ENCODE data around the gene ANKLE1. TPM values are rescaled to one million over a fixed set of nuclear protein-coding genes. Genes with fewer than 3 reads are reported as not detected.
A peak's percentile ranks its signal among the peaks of the same experiment; 100 is the strongest.
"Not testable (repeated sequence)": the region's sequence is repeated elsewhere in the genome, so short reads cannot be mapped to it uniquely, and the experiment has no call there.

Gene ANKLE1
- total and polyA plus RNA-seq, 9 donors, result 0.44 to 1.5 (median 1.0) TPM

GRCh38 chr19:17285415-17286135 lies 3.9 kb downstream of the ANKLE1 start:
- Histone ChIP-seq H3K4me1 (ENCODE audit: control insufficient read depth, insufficient read depth, low read length) (peaks cover 17% of the 10 kb centered on the region), H3K4me3 (ENCODE audit: low read length) (no peak overlapping the region), H3K27ac (ENCODE audit: low read length) (no peak overlapping the region), H3K36me3 (ENCODE audit: control insufficient read depth, insufficient read depth, low read length) (no peaks in the 10 kb centered on the region), H3K27me3 (ENCODE audit: control insufficient read depth, insufficient read depth, low read length) (peaks cover 15% of the 10 kb centered on the region), H3K9me3 (replicated peaks; ENCODE audit: control insufficient read depth, low read depth, low read length) (no peaks in the 10 kb centered on the region)
- WGBS (ENCODE audit: insufficient coverage), result 96% methylated on average over 12 of the region's 18 CpGs
- no peak for DNase-seq

GRCh38 chr19:17286263-17286662 lies 4.6 kb downstream of the ANKLE1 start:
- no peak for DNase-seq
- Histone ChIP-seq H3K4me3 (ENCODE audit: low read length) (no peak overlapping the region), H3K36me3 (ENCODE audit: control insufficient read depth, insufficient read depth, low read length) (no peaks in the 10 kb centered on the region), H3K27ac (ENCODE audit: low read length) (no peak overlapping the region), H3K9me3 (replicated peaks; ENCODE audit: control insufficient read depth, low read depth, low read length) (no peaks in the 10 kb centered on the region), H3K4me1 (ENCODE audit: control insufficient read depth, insufficient read depth, low read length) (peaks cover 17% of the 10 kb centered on the region), H3K27me3 (ENCODE audit: control insufficient read depth, insufficient read depth, low read length) (peaks cover 13% of the 10 kb centered on the region)
- 91% methylated on average over 10 of the region's 11 CpGs for WGBS (ENCODE audit: insufficient coverage)

GRCh38 chr19:17286752-17287151 lies 5.1 kb downstream of the ANKLE1 start:
- peaks cover 9% of the 10 kb centered on the region for H3K27me3 ChIP-seq (ENCODE audit: control insufficient read depth, insufficient read depth, low read length)

GRCh38 chr19:17289489-17289888 lies 7.8 kb downstream of the ANKLE1 start:
- no peaks in the 10 kb centered on the region for H3K9me3 ChIP-seq (replicated peaks; ENCODE audit: control insufficient read depth, low read depth, low read length)
- H3K4me3 ChIP-seq (ENCODE audit: low read length), result no peak overlapping the region
- H3K36me3 ChIP-seq (ENCODE audit: control insufficient read depth, insufficient read depth, low read length), result peaks cover 7% of the 10 kb centered on the region
- H3K27me3 ChIP-seq (ENCODE audit: control insufficient read depth, insufficient read depth, low read length), result no peaks in the 10 kb centered on the region
- H3K4me1 ChIP-seq (ENCODE audit: control insufficient read depth, insufficient read depth, low read length), result peaks cover 14% of the 10 kb centered on the region
- WGBS (ENCODE audit: insufficient coverage), result 6% methylated on average over 5 of the region's 22 CpGs
- DNase-seq, result peak; percentile 77
- H3K27ac ChIP-seq (ENCODE audit: low read length), result no peak overlapping the region

More at GRCh38 chr19:17286752-17287151, 5.1 kb downstream of the ANKLE1 start:
- H3K36me3 ChIP-seq (ENCODE audit: control insufficient read depth, insufficient read depth, low read length), result peaks cover 2% of the 10 kb centered on the region
- no peaks in the 10 kb centered on the region for H3K9me3 ChIP-seq (replicated peaks; ENCODE audit: control insufficient read depth, low read depth, low read length)
- DNase-seq, result no peak
- no peak overlapping the region for H3K27ac ChIP-seq (ENCODE audit: low read length)
- WGBS (ENCODE audit: insufficient coverage), result 83% methylated on average over 9 of the region's 9 CpGs
- peaks cover 14% of the 10 kb centered on the region for H3K4me1 ChIP-seq (ENCODE audit: control insufficient read depth, insufficient read depth, low read length)
- H3K4me3 ChIP-seq (ENCODE audit: low read length), result no peak overlapping the region

- Histone ChIP-seq H3K4me1 (ENCODE audit: control insufficient read depth, insufficient read depth, low read length) (peaks cover 14% of the 10 kb centered on the region), H3K9me3 (replicated peaks; ENCODE audit: control insufficient read depth, low read depth, low read length) (no peaks in the 10 kb centered on the region), H3K27ac (ENCODE audit: low read length) (peak overlapping the region; percentile 55), H3K4me3 (ENCODE audit: low read length) (peak overlapping the region; percentile 49), H3K27me3 (ENCODE audit: control insufficient read depth, insufficient read depth, low read length) (no peaks in the 10 kb centered on the region), H3K36me3 (ENCODE audit: control insufficient read depth, insufficient read depth, low read length) (peaks cover 11% of the 10 kb centered on the region)
- 6% methylated on average over 31 of the region's 46 CpGs for WGBS (ENCODE audit: insufficient coverage)
- DNase-seq, result peak; percentile 92
Observed at GRCh38 chr19:17292301-17293074, 10.8 kb downstream of the ANKLE1 start.

GRCh38 chr19:17293605-17294004 lies 11.9 kb downstream of the ANKLE1 start:
- H3K9me3 ChIP-seq (replicated peaks; ENCODE audit: control insufficient read depth, low read depth, low read length), result peaks cover 2% of the 10 kb centered on the region
- WGBS (ENCODE audit: insufficient coverage), result 85% methylated on average over 13 of the region's 14 CpGs
- DNase-seq, result no peak

GRCh38 chr19:17294051-17294891 lies 12.6 kb downstream of the ANKLE1 start:
- peaks cover 14% of the 10 kb centered on the region for H3K4me1 ChIP-seq (ENCODE audit: control insufficient read depth, insufficient read depth, low read length)
- DNase-seq, result no peak
- no peak overlapping the region for H3K4me3 ChIP-seq (ENCODE audit: low read length)
- peaks cover 2% of the 10 kb centered on the region for H3K9me3 ChIP-seq (replicated peaks; ENCODE audit: control insufficient read depth, low read depth, low read length)
- no peak overlapping the region for H3K27ac ChIP-seq (ENCODE audit: low read length)
- H3K36me3 ChIP-seq (ENCODE audit: control insufficient read depth, insufficient read depth, low read length), result peaks cover 15% of the 10 kb centered on the region
- no peaks in the 10 kb centered on the region for H3K27me3 ChIP-seq (ENCODE audit: control insufficient read depth, insufficient read depth, low read length)
- WGBS (ENCODE audit: insufficient coverage), result 78% methylated on average over 48 of the region's 48 CpGs

More at GRCh38 chr19:17293605-17294004, 11.9 kb downstream of the ANKLE1 start:
- no peaks in the 10 kb centered on the region for H3K27me3 ChIP-seq (ENCODE audit: control insufficient read depth, insufficient read depth, low read length)
- H3K4me1 ChIP-seq (ENCODE audit: control insufficient read depth, insufficient read depth, low read length), result peaks cover 14% of the 10 kb centered on the region
- H3K36me3 ChIP-seq (ENCODE audit: control insufficient read depth, insufficient read depth, low read length), result peaks cover 15% of the 10 kb centered on the region
- H3K4me3 ChIP-seq (ENCODE audit: low read length), result no peak overlapping the region
- no peak overlapping the region for H3K27ac ChIP-seq (ENCODE audit: low read length)

GRCh38 chr19:17295551-17295950 lies 13.8 kb downstream of the ANKLE1 start:
- DNase-seq; H3K27ac ChIP-seq (ENCODE audit: low read length); H3K27me3 ChIP-seq (ENCODE audit: control insufficient read depth, insufficient read depth, low read length); H3K4me1 ChIP-seq (ENCODE audit: control insufficient read depth, insufficient read depth, low read length); H3K9me3 ChIP-seq (replicated peaks; ENCODE audit: control insufficient read depth, low read depth, low read length); H3K4me3 ChIP-seq (ENCODE audit: low read length): not testable (repeated sequence)
- WGBS (ENCODE audit: insufficient coverage), result 100% methylated on average over 2 of the region's 6 CpGs
- H3K36me3 ChIP-seq (ENCODE audit: control insufficient read depth, insufficient read depth, low read length), result peaks cover 15% of the 10 kb centered on the region

- Histone ChIP-seq H3K4me1 (ENCODE audit: control insufficient read depth, insufficient read depth, low read length) (peaks cover 9% of the 10 kb centered on the region), H3K36me3 (ENCODE audit: control insufficient read depth, insufficient read depth, low read length) (peaks cover 15% of the 10 kb centered on the region), H3K27me3 (ENCODE audit: control insufficient read depth, insufficient read depth, low read length) (no peaks in the 10 kb centered on the region), H3K9me3 (replicated peaks; ENCODE audit: control insufficient read depth, low read depth, low read length) (peaks cover 2% of the 10 kb centered on the region), H3K4me3 (ENCODE audit: low read length) (no peak overlapping the region), H3K27ac (ENCODE audit: low read length) (no peak overlapping the region)
- WGBS (ENCODE audit: insufficient coverage), result 60% methylated on average over 1 of the region's 4 CpGs
- no peak for DNase-seq
Observed at GRCh38 chr19:17296273-17296672, 14.6 kb downstream of the ANKLE1 start.

GRCh38 chr19:17296976-17297375 lies 15.3 kb downstream of the ANKLE1 start:
- H3K4me3 ChIP-seq (ENCODE audit: low read length), result no peak overlapping the region
- H3K27me3 ChIP-seq (ENCODE audit: control insufficient read depth, insufficient read depth, low read length), result no peaks in the 10 kb centered on the region
- H3K36me3 ChIP-seq (ENCODE audit: control insufficient read depth, insufficient read depth, low read length), result peaks cover 12% of the 10 kb centered on the region
- DNase-seq, result no peak
- H3K27ac ChIP-seq (ENCODE audit: low read length), result no peak overlapping the region
- peaks cover 6% of the 10 kb centered on the region for H3K4me1 ChIP-seq (ENCODE audit: control insufficient read depth, insufficient read depth, low read length)
- 83% methylated on average over 3 of the region's 6 CpGs for WGBS (ENCODE audit: insufficient coverage)
- H3K9me3 ChIP-seq (replicated peaks; ENCODE audit: control insufficient read depth, low read depth, low read length), result peaks cover 2% of the 10 kb centered on the region

All from muscle of leg (tissue), 11 donors.